ENCODE measurements around the gene UEVLD.

- TF ChIP-seq REST (tag by site-specific recombination; IDR thresholded peaks at IDR 0.05) (no peak), ZSCAN16 (tag by site-specific recombination; IDR thresholded peaks at IDR 0.05) (no peak), CTCF (tag by site-specific recombination; IDR thresholded peaks at IDR 0.05) (no peak), ZNF560 (tag by site-specific recombination; IDR thresholded peaks at IDR 0.05; ENCODE audit: borderline replicate concordance) (no peak), ZNF561 (tag by site-specific recombination; IDR thresholded peaks at IDR 0.05; ENCODE audit: borderline replicate concordance) (no peak)
These were observed 35.6 kb upstream of the UEVLD start for GRCh38 chr11:18624161-18624560.

Measured in HEK293 (cell line).